AG10803 (cell line): ENCODE data around the gene GLIPR1.

ENCODE experiments used
- DNase-seq: peaks from one replicate; pipeline ENCODE4 v3.0.0; 2010; ENCODE audit warnings: low read depth
- H3K4me3 ChIP-seq: 2 replicates; pipeline ENCODE4 v1.5.1; 2011; ENCODE audit warnings: mild to moderate bottlenecking, low read length, control low read depth
- TF ChIP-seq, protein P1 (sequence below): conservative IDR thresholded peaks from 2 replicates; pipeline ENCODE4 v1.5.1; 2011; ENCODE audit warnings: mild to moderate bottlenecking, low read length, control low read depth, inconsistent platforms

GLIPR1 gene

DNA sequence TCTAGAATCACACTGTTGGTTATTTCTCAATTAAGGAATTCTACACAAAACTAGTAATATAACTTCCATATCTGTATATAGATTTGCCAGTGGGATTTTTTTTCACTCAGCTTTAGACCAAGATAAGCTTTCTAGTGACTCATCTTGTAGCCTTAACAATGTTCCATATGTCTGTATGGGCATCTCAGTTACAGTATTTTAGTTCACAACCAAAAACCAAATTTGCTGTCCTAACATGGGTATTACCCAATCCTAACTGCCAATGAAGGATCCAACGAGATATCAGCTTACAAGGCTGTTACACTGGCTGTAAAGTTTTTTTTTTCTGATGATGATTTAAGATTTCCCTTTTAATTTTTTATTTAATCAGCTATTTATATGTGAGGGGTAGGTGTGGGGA is 62.4 kb downstream of the GLIPR1 start:
- TF ChIP-seq, protein P1, sequence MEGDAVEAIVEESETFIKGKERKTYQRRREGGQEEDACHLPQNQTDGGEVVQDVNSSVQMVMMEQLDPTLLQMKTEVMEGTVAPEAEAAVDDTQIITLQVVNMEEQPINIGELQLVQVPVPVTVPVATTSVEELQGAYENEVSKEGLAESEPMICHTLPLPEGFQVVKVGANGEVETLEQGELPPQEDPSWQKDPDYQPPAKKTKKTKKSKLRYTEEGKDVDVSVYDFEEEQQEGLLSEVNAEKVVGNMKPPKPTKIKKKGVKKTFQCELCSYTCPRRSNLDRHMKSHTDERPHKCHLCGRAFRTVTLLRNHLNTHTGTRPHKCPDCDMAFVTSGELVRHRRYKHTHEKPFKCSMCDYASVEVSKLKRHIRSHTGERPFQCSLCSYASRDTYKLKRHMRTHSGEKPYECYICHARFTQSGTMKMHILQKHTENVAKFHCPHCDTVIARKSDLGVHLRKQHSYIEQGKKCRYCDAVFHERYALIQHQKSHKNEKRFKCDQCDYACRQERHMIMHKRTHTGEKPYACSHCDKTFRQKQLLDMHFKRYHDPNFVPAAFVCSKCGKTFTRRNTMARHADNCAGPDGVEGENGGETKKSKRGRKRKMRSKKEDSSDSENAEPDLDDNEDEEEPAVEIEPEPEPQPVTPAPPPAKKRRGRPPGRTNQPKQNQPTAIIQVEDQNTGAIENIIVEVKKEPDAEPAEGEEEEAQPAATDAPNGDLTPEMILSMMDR = no peak
- DNase-seq = no peak
- H3K4me3 ChIP-seq = no peak overlapping the region

DNA sequence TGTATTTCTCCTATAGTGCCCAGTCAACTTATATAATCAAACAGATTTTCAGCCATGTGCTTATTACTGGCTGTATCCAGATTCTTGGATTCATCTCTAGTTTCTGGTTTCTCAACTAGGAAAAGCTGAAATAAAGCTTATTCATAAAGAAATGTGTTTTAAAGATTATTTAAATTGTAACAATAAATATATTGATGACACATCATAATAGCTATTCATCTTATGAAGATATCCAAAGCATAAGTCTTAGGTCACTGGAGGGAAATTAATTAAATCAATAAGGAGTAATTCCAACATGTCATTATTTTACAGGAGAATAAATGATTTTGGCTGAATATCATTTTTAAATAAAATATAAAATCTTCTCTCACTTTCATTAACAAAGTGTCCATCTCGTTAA is 63.0 kb downstream of the GLIPR1 start:
- DNase-seq = no peak
- TF ChIP-seq, protein P1 = no peak
- no peak overlapping the region for H3K4me3 ChIP-seq

DNA sequence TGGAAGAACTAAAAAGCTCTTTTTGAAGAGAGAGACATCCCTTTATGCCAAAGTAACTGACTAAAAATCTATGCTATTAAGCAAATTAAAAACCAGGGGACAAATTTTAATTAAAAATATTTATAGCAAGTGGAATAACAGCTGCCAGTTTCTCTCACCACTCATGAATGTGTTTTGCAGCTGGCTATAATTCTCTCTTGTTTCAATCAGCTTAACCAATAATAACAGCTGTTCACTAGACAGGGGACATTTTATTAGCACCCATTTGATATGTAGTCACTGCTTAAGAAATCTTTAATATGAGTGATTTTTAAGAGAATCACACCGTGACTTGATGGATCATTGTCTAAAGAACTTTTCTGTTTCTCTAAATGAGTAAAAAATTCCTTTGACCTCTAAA is 65.1 kb downstream of the GLIPR1 start:
- H3K4me3 ChIP-seq = no peak overlapping the region
- TF ChIP-seq, protein P1 = no peak
- no peak for DNase-seq

DNA sequence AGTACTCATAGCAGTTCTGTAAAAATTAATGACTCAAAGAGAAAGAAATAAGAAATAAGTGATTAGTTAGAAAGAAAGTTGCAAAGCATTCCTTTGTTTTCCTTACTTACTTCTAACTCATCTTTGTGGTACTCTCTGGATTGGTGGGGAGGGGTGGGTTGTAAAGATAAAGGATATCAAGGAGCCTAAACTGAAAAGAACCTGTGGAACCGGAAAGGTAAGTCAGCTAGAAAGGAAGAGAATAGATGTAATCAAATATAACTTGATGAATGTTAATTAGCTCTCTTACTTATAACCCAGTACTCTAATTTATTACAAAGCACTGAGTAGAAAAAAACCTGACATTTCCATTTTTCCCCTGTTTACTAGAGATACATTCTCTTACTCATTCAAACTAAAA is 68.3 kb downstream of the GLIPR1 start:
- TF ChIP-seq, protein P1 = no peak
- H3K4me3 ChIP-seq = no peak overlapping the region
- no peak for DNase-seq

DNA sequence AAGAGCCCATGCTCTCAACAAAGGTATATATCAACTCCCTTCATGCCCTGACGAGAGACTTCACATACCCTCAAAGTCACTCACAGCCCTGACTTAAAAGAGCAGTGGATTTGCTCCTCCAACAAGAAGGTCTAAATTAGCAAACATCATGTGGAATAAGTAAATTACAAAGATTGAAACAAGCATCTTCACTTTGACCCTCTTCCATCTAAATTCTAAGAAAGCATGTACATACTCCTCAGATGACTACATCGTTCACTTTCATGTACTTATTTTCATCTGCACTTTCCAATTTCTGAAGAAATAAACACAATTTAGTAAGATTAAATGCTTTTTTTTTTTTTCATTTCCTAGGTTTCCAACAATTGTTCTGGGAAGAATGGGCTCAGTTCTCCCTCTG is 69.4 kb downstream of the GLIPR1 start:
- H3K4me3 ChIP-seq = no peak overlapping the region
- DNase-seq = no peak

DNA sequence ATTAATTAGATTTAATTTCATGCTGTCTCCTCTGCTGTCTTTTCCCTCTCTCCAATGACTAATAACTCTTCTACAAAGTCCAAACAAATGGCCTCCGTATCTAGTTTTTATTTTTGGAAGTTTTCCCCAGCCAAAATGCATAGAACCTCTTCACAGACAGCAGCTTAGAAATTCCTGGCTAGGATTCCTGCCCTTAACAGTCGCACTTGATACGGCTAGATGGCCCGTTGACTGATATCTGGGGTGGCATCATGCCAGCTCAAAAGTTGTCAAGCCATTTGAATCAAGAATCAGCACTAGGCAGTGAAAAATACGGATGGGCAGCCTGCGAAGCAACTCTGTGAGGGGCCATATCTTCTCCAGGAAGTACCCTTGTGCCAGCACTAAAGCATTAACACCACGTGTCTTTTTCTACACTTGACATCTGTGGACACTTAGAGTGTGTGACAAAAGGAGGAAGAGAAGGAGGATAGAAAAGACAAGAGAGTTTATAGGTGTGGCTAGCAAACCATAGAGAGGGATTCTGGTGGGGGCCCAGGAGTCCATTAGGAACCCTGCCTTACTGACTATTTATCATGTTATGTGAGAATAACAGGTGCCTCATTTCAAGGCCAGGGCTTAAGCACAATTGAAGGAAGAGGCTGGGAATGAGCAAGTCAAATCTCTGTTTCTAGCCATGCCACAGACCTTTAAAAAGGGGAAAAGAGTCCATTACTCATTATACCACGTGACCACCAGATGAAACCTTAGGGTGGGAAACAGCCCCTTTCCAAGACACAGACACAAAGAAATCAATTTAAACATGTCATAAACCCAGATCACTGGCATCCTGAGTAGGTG is 70.1 kb downstream of the GLIPR1 start:
- H3K4me3 ChIP-seq = no peak overlapping the region
- no peak for DNase-seq
- TF ChIP-seq, protein P1 = no peak

More for the DNA sequence above, 69.4 kb downstream of the GLIPR1 start:
- TF ChIP-seq, protein P1 = no peak

DNA sequence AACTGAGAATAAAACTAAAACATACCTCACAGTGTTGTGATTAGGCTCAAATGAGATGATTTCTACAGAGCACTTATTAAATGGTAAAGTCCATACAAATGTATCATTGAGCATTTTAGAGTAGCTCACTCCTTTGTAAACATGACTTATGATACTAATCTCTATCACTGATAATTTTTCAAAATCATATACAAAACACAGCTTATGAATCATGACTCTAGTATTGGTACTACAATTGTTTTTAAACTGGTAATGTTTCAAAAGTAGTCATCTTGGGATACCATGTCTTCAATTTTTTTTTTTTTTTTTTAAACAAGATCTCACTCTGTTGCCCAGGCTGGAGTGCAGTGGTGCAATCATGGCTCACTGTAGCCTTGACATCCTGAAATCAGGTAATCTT is 70.9 kb downstream of the GLIPR1 start:
- no peak for DNase-seq
- no peak overlapping the region for H3K4me3 ChIP-seq
- TF ChIP-seq, protein P1 = no peak
